NCI-H1694 (cell line): Measurements from ENCODE around the gene PRELID3B.
"Not testable (repeated sequence)": the region's sequence is repeated elsewhere in the genome, so short reads cannot be mapped to it uniquely, and the experiment has no call there.

ENCODE experiments used
- DNase-seq: peaks from one replicate; lab custom pipeline; 2025; lab: John Stamatoyannopoulos, UW

Gene PRELID3B

GRCh38 chr20:59026904-59027740 is 15.5 kb downstream of the PRELID3B start:
- DNase-seq = no peak

- DNase-seq = no peak
Measured at GRCh38 chr20:59025511-59025910, 17.1 kb downstream of the PRELID3B start.

GRCh38 chr20:59025086-59025485 is 17.5 kb downstream of the PRELID3B start:
- DNase-seq = no peak

GRCh38 chr20:59024111-59024530 is 18.5 kb downstream of the PRELID3B start:
- DNase-seq = no peak

- no peak for DNase-seq
Measured at GRCh38 chr20:59023616-59024015, 19.0 kb downstream of the PRELID3B start.

- no peak for DNase-seq
Measured at GRCh38 chr20:59022754-59023153, 19.8 kb downstream of the PRELID3B start.

- DNase-seq = no peak
Measured at GRCh38 chr20:59020938-59021551, 21.5 kb downstream of the PRELID3B start.

GRCh38 chr20:59019217-59019616 is 23.4 kb downstream of the PRELID3B start, which contains the start of gene TUBB1:
TUBB1 (plus strand) TSS chr20:59019429; CDS start chr20:59019523, 94 bp downstream.
- no peak for DNase-seq

GRCh38 chr20:59018817-59019216 is 23.8 kb downstream of the PRELID3B start:
- DNase-seq = no peak

- DNase-seq = no peak
Measured at GRCh38 chr20:59017493-59018231, 24.9 kb downstream of the PRELID3B start.

GRCh38 chr20:59016795-59017492 is 25.6 kb downstream of the PRELID3B start:
- DNase-seq = no peak

- no peak for DNase-seq
Measured at GRCh38 chr20:59015812-59016711, 26.5 kb downstream of the PRELID3B start.

GRCh38 chr20:59015411-59015810 is 27.2 kb downstream of the PRELID3B start:
- no peak for DNase-seq

GRCh38 chr20:59014680-59015389 is 27.8 kb downstream of the PRELID3B start:
- no peak for DNase-seq

- DNase-seq = no peak
Measured at GRCh38 chr20:59013959-59014608, 28.5 kb downstream of the PRELID3B start.

GRCh38 chr20:59013031-59013951 is 29.3 kb downstream of the PRELID3B start:
- no peak for DNase-seq

- DNase-seq = not testable (repeated sequence)
Measured at GRCh38 chr20:59011874-59012157, 30.8 kb downstream of the PRELID3B start.

- DNase-seq = no peak
Measured at GRCh38 chr20:59010995-59011873, 31.4 kb downstream of the PRELID3B start.
